NCI-H748 (cell line): ENCODE data around the gene SPATA46.

Experiments
- DNase-seq: peaks from one replicate; lab custom pipeline; 2025; ENCODE audit not compliant: unreplicated experiment; lab: John Stamatoyannopoulos, UW

The SPATA46 gene

DNA sequence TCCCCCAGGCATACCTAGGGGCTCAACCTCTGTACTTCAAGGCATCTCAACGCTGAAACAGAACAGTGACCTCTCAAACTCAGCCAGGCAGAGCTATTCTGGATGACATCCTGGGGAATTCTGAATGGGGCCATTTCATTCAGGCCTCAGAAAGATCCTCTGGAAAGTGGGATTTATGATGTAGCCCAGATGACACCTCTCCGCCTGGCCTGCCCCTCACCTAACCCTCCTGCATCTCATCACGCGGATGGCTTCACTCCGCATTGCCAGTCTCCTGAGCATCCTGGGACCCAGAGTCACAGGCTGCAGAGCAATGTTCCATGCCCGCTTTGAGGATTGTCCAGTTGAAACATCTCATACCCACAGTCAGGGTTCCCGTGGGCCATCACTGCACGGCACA, 1.2 kb downstream of the SPATA46 start:
- DNase-seq, result no peak

DNA sequence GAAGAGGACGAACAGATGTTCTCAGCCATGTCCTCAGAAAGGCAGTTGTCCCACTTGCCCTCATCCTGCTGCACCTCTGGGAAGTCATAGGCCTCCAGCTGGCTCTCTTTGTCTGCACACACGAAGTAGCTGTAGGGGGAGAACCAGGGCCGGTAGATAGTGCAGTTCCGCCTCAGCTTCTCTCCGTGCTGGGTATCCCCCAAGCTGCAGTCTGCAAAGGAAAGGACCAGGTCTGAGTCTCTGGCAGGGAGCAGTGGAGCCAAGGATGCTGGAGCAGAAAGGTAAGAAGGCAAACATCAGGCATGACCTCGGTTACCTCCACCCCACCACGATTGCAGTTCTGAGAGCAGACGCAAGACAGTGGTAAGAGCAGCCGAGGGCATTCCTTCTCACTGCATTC, 2.2 kb downstream of the SPATA46 start:
- DNase-seq, result no peak

DNA sequence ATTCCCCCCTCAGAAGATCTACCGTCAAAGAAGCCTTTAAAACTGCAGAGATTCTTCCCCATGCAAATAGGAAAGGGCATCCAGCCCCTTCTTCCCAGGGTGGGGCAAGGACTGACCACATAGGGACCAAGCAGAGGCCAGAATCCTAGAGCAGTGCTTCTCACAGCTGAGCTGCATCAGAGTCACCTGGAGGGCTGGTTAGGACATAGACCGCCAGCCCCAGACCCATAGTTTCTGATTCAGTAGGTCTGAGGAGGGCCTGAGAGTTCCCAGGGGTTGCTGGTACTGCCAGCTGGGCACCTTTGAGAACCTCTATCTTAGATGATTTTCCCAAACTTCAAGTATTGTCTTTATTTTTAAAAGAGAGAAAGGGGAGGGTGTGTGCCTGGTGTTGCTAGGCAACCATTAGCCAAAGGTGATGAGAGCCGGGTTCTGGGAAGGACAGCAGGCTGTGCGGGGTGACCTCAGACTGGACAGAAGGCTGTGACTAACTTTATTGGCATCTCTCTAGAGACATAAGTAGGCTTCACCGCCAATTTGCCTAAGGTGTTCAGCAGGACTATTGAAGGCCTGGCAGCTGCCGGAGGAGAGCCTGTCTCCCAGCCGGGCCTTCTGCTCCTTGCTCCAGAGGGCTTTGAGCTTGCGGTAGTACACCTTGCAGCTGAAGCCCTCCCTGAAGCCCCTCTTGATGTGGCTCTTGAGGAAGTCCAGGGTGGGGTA, 3.0 kb downstream of the SPATA46 start:
- no peak for DNase-seq

DNA sequence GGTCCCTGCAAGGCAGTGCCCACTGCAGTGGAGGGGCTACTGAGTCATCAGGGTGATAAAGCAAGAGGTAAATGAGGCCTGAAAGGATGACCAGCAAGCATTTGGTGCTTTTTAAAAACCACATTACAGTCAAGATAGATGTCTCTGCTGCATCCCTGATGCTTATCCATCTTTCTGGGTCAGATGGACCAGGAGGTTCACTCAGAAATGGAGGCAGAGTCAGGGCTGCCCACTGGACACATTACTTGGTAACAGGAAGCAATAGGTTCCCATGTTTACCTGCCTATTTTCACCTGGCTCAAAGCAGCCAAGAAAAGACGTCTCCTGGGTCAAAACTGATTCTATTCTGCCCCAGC, 3.6 kb downstream of the SPATA46 start:
- DNase-seq, result no peak

DNA sequence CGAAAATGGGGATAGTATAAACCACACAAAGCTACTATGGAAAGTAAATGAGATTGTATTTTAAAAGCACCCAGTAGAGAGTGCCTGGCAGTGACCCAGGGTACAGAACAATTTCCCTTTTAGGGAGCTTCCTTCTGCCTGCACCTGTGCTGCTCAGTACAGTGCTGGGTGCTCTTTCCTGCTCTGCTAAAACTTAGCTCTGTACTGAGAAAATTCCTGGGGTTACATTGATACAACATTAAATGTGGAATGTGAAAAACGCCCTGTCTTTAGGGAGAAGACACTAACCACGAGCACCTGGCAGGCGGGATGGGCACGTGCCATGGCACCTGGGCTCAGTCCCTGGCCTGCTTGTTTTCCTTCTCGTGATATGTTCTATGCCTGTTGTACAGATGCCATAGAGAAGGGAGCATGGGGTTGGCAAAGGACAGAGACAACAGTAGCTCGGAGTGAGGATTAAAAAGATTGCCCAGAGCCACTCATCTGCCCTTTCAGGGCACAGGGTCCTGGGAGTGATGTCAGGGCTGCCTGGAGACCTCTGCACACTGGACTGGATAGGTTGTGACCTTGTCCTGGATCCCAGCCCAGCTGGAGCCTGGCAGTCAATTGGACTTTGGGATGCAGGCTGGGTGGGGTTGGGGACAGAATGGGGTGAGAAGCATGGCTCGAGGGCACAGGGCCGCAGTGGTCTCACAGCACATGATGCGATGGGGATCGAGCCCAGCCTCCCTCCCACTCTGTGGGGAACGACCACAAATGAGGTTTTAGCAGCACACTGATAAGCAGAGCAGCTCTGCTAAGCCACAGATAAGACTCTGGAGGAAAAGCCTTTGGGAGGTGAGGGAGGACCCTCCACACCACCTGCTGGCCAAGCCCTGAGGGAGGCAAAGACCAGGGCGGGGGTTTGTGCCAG, 4.2 kb downstream of the SPATA46 start:
- DNase-seq, result no peak

DNA sequence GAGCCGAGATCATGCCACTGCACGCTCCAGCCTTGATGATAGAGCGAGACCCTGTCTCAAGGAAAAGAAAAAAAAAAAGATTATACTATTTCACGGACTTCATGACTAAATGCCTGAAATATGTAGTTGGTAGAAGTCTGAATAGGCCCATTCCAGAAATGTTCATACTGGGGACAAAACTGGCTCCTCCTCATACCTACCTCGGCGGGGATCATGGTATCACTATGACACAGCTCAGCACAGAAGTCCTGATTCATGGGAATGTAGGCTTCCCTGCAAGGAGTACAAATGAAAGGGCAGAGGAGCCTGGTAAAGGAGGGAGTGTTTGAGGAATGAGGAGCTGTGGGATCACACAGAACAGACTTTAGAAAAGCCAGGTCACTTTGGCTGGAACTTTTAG, 5.0 kb downstream of the SPATA46 start:
- no peak for DNase-seq

DNA sequence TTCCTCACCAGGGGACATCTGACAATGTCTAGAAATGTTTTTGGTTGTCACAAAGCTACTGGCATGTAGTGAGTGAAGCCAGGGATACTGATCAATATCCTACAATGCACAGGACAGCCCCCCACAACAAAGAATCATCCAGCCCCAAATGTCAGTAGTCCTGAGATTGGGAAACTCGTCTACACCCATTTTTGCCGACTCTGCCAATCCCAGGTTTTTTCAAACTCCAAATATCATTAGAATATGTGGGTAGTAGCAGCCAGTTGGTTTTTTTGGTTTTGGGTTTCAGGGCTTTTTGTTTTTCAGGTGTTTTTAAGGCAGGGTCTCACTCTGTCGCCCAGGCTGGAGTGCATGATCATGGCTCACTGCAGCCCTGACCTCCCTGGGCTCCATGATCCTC, 5.9 kb downstream of the SPATA46 start:
- no peak for DNase-seq

DNA sequence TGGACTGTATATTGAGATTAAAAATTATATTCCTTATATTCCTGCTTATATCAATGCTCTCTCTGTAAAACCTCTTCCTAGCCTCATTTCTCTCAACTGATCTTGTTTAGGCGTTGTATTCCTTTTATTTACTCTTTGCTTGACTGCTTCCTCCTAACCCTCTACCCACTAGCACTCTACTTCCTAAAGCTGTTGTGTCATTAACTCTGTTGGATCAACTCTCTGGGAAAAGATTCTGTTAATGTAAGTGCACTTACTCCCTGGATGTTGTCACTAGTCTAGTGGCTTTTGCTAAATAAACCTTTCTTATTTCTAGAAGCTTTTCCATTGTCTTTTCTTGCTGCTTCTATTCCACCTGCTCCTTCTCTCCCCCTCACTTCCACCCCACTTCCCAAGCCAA, 6.5 kb downstream of the SPATA46 start:
- no peak for DNase-seq

DNA sequence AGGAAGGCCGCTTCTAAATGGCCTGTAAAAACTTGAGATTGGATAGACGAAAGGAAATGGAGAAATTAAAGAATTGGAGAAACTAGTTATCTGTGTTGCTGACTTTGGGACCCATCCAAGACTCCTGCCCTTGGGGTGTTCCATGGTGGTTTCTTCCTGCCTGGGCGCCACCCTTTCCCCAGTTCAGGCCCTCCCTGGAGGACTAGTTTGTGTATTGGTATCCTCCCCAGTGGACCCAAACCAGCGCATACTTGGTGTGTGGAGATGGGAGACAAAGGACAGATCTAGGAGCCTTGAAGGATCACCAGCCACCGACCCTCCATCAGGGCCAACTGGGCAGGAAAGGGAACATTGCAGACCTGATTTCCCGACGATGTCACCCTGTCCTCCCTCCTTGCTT, 7.1 kb downstream of the SPATA46 start:
- no peak for DNase-seq

DNA sequence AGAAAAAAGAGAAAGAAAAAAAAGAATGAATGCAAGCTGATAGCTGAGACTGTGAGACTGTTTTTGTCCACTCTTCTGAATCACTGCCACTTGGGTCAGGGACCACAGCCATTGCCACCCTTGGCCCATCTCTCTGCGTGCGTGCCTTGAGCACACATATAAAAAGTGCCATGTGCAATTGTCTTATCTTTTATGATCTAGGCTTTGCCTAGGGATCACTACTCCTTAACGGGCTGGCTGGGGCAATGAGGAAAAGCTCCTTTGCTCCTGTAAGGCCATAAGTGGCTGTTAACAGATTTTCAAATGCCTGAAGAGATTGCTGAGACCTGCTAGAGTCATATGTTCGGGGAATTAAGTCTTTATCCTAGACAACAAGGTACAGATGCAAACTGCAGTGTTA, 8.2 kb downstream of the SPATA46 start:
- no peak for DNase-seq

DNA sequence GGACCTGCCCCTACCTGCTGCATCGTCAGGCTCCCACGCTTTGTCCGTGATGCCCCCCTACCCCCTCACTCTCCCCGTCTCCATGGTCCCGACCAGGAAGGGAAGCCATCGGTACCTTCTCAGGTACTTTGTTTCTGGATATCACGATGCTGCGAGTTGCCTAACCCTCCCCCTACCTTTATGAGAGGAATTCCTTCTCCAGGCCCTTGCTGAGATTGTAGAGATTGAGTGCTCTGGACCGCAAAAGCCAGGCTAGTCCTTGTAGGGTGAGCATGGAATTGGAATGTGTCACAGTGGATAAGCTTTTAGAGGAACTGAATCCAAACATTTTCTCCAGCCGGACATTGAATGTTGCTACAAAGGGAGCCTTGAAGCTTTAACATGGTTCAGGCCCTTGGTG, 8.9 kb downstream of the SPATA46 start:
- DNase-seq, result no peak

DNA sequence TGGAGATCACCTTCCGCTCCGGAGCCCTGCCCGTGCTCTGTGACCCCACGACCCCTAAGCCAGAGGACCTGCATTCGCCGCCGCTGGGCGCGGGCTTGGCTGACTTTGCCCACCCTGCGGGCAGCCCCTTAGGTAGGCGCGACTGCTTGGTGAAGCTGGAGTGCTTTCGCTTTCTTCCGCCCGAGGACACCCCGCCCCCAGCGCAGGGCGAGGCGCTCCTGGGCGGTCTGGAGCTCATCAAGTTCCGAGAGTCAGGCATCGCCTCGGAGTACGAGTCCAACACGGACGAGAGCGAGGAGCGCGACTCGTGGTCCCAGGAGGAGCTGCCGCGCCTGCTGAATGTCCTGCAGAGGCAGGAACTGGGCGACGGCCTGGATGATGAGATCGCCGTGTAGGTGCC, 9.6 kb downstream of the SPATA46 start:
- no peak for DNase-seq

DNA sequence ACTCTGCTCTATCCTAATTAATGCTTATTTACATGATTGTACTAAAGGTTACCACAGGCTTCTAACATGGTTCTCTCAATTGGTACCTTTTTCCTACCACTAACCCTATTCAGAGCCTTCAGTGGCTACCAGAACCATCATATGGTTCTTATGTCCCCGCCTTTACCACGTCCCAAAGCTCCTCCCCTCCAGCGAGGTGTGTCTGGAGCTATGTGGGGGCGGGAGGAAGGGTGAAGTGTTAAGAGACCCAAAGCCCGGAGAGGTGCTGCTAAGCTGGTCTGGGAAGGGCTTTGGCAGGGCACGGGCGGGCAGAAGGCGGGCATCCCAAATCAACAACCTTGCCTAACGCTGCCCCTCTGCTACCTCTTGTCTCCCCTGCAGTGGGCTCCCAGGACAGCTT, 10.0 kb downstream of the SPATA46 start:
- DNase-seq, result no peak

DNA sequence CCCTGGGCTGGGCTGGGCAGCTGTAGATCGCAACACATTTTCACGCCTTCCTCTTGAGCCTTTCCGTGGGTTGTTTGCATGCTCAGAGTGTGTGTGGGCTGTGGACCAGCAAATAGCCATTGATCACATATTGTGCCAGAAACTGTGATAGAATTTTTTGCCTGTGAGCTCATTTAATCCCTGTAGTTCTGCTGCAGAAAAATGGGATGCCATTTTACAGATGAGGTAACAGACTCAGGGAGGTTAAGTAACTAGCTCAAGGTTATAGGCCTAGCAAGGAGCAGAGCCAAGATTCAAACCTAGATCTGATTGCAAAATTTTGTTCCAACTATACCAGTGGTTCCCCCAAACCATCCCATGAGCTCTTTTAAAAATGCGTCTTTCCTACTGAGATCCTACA, 10.5 kb downstream of the SPATA46 start:
- DNase-seq, result no peak

DNA sequence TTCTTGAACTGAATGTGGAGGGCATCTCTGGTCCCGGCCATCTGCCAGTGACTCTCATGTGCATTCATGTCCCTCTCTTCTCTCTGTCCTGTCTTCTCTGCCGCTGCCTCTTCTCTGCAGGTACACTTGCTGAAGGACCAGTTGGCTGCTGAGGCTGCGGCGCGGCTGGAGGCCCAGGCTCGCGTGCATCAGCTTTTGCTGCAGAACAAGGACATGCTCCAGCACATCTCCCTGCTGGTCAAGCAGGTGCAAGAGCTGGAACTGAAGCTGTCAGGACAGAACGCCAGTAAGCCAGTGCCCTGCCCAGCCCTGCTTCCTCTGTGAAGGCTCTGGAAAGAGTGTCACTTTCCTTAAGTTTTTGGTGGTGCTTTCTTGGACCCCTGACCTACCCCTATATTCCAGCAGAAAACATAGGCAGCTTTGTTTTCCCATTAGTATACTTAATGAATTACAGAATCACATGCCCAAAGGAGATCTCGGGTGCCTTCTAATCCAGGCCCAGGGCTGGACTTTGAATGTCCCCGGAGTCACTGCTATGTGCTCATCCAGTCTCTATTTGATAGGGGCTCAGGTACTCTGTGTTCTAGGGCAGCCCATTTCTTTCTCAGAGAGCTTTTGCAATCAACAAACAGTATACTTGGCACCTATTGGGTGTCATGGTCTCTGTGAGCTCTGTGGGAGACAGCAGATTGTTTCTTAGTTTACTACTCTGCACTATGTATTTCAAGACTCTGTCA, 11.2 kb downstream of the SPATA46 start:
- DNase-seq, result no peak

DNA sequence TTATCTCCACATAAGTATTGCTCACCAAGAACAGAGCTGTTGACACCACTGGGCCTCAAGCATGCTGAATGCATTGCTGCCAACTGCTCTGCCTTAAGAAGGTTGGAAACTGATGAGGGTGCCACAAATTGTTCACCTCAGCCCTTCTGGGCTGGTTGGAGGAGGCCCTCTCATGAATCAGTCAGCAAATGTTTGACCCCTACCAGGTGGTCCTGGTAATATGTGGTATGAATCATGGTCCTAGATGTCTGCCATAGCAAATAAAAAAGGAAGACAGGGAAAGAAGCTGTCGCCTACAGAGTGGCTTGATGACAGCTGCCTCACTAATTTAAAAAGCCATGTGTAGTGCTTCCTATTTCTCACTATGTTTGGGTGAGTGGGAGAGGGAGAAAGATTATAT, 12.2 kb downstream of the SPATA46 start:
- DNase-seq, result no peak

DNA sequence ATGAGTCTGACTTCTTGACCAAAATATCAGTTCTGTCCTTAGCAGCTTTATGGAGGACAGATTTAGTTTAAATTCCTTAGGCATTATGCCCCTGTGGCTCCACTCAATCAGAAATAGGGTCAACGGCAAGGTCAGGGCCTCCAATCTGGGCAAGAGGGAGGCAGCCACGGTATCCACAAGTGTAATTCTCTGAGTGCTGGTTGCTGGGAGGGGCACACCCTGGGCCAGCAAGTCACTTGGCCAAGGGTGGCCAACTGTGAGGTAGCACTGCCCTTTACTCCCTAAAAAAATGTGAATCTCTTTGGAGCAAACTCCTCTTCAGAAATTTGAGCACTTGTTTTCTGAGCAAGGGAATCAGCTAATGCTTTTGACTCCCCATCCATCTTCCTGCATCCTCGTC, 12.8 kb downstream of the SPATA46 start:
- DNase-seq, result no peak

DNA sequence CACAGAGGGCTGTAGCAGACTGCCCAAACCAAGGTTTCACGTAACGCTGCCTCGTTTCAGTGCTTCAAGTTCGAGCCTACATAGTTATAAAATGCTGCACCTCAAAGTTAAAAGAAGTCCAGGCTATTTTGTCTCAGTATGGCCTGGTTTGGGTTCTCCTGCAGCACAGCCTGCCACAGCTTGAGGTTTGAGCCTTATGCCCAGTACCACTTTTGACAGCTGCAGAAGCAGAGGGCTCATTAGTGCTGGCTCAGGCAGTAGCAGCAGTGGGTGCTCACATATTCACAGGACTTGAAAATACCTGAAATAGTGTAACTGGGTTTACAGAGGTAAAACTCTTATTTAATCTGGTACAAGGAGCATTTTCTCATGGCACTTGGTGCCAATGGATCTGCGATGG, 15.3 kb downstream of the SPATA46 start:
- DNase-seq, result no peak

DNA sequence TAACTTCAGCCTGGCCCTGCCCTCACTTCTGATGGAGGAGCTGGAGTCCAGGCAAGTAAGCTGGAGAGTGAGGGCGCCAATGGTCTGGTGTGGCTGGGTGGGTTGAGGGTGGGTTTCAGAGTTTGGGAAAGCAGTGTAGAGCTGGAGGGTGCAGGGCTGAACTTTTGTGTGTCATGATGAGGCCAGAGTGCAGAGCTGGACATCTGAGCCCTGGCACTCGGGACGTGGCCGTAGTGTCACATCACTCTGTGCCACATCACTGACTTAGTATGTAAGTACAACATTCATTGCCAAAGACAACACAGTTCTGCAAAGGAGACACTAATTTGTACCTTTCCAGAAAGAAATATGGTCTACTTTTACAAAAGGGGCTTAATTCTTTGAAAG, 15.8 kb downstream of the SPATA46 start:
- DNase-seq, result no peak

DNA sequence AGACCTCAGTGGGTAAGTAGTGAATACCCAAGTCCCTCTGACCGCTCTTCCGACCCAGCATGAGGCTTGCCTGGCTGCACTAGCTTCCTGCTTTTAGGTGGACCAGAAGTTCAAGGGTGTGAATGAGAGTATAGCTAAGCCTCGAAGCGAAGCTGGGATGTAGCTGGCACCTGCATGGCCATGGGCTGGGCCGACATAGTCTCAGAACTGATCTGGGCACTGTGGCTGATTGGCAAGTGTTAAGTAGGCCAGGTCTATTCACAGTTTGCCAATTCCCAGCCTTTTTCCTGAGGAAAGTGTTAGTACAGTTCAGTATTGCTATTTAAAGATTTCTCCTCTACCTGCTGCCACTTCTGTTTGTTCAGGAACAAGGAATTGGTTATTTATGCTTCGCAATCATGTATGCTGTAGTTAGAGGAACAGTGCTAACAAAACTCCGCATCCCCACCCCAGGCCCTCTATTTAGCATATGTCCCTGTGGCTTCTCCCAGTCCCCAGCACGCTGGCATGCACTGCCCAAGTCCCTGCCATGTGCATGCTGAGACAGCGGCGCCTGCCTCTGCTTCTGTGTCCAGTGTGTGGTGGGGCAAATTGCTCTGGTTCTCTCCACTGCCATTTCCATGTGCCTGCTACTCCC, 16.3 kb downstream of the SPATA46 start:
- DNase-seq, result no peak

DNA sequence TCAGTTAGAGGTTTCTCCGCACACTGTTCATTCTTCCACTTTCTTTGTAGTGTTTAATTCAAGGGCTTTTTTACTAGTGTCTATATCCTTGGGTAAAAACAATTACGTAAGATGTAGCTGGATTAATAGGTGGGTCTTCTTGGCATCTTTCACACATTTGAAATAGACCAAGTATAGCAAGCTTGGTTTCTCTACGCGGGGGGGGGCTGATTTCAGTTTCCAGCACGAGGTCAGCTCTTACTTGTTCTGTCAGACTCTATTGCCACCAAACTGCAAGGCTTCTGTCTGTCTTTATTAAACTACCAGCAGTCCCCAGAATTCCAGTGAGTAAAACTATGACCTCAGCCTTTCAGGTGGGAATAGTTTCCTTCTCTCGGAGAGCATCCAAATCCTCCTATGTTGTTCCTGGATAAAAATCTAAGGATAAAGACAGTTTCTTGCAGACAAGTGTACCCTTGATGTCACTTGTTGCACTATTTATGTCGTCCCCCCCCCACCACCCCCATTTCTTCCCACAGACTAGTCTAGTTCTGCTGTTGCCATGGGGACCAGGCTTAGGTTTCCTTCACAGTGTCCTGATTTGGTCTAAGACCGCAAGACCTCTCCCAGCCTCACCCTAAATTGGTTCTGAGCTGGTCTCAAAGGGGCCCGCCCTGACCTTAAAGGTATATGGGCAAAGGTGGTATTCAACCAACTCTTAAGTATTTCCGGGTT, 17.0 kb downstream of the SPATA46 start:
- no peak for DNase-seq
